Sigmoid colon (tissue), 7 donors: ENCODE data around the gene SYNGR4. TPM values are rescaled to one million over a fixed set of nuclear protein-coding genes. Genes with fewer than 3 reads are reported as not detected.

ENCODE experiments used
- DNase-seq: peaks from one replicate; pipeline ENCODE4 v3.0.0-alpha.2; 2019
- H3K27ac ChIP-seq, 4 donors: fragments of 200-600 bp; sonication (generic); one replicate each; pipeline ENCODE4 v1.5.1; 2016 to 2019; ENCODE audit warnings: mild to moderate bottlenecking in 1 of 4
- H3K27me3 ChIP-seq, 3 donors: fragments of 200-600 bp; sonication (generic); one replicate each; pipeline ENCODE4 v1.5.1; 2019; ENCODE audit warnings: mild to moderate bottlenecking in 1 of 3
- H3K36me3 ChIP-seq, 4 donors: fragments of 200-600 bp; sonication (generic); one replicate each; pipeline ENCODE4 v1.5.1; 2016 to 2019
- H3K4me1 ChIP-seq, 4 donors: fragments of 200-600 bp; sonication (generic); one replicate each; pipeline ENCODE4 v1.5.1; 2017 to 2019
- H3K4me3 ChIP-seq, 4 donors: fragments of 200-600 bp; sonication (generic); one replicate each; pipeline ENCODE4 v1.5.1; 2017 to 2019; ENCODE audit warnings: mild to moderate bottlenecking in 2 of 4, moderate library complexity in 1 of 4
- H3K9me3 ChIP-seq, 4 donors: fragments of 200-600 bp in 3 of 4; sonication (generic) in 3 of 4; one replicate each; pipeline versions ENCODE4 v1.5.1 to v1.6.1; 2013 to 2019
- EP300 ChIP-seq, 4 donors: sonication (generic); formaldehyde crosslinking; IDR thresholded peaks; one replicate each; pipeline ENCODE4 v1.6.1; 2017; ENCODE audit warnings: antibody characterized with exemption in 4 of 4
- POLR2A ChIP-seq, 2 donors: fragments of 450-650 bp; IDR thresholded peaks; one replicate each; pipeline ENCODE4 v1.6.1; 2016; ENCODE audit warnings: antibody characterized with exemption in 2 of 2, mild to moderate bottlenecking in 2 of 2, moderate library complexity in 2 of 2
- POLR2AphosphoS5 ChIP-seq, 4 donors: sonication (generic); formaldehyde crosslinking; IDR thresholded peaks; one replicate each; pipeline ENCODE4 v1.6.1; 2017; ENCODE audit warnings: antibody characterized with exemption in 4 of 4
- WGBS, 2 donors: extraction: QIAGEN DNeasy Blood & Tissue Kit; methylation state at CpG; one replicate each; pipeline ENCODE4 v1.1.7; 2013; 5-methylcytosine and 5-hydroxymethylcytosine counted together
- intact Hi-C: fragments of 100-400 bp; cut with DNase I; formaldehyde crosslinking; loops from one replicate; pipeline ENCODE4 v1.15.1; 2023
- polyA plus RNA-seq, 3 donors: library from polyadenylated mRNA; stranded (reverse); fragments of 200-250 nt; gene quantifications; one replicate each; pipeline ENCODE4 v1.2.3, GENCODE V29; 2013
- total RNA-seq, 4 donors: library from RNA; depleted of rRNA; stranded (reverse); fragments of >200 nt; gene quantifications; one replicate each; pipeline ENCODE4 v1.1.0, GENCODE V29; 2016
- TF ChIP-seq, protein P1 (sequence below), 4 experiments: fragments of 450-650 bp in 3 of 4; fragments of 200-600 bp in 1 of 4; IDR thresholded peaks; one replicate each; pipeline ENCODE4 v1.5.1; 2016 to 2019; ENCODE audit warnings: antibody characterized with exemption in 4 of 4, mild to moderate bottlenecking in 3 of 4, moderate library complexity in 2 of 4
- donor health status: healthy with polysubstance abuse.
- donor health status: Bipolar disorder and iron deficiency.
- donor health status: healthy.

Gene SYNGR4
- total and polyA plus RNA-seq, 7 donors, result 0.25 TPM; not detected in 6

DNA sequence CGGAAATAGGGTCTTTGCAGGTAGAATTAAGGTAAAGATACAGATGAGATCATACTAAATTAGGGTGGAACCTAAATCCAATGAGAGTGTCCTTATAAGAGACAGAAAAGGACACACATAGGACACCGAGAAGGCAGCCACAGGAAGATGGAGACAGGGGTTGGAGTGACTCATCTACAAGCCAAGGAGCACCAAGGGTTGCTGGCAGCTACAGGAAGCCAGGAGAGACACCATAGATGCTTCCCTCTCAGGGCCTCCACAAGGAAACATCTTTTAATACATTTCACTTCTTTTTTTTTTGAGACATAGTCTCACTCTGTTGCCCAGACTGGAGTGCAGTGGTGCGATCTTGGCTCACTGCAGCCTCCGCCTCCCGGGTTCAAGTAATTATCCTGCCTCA is 10.5 kb upstream of the SYNGR4 start:
- TF ChIP-seq EP300 (IDR thresholded peaks at IDR 0.05) (no peak), POLR2AphosphoS5 (IDR thresholded peaks at IDR 0.05) (no peak), POLR2A (IDR thresholded peaks at IDR 0.05) (no peak)
- TF ChIP-seq, protein P1, sequence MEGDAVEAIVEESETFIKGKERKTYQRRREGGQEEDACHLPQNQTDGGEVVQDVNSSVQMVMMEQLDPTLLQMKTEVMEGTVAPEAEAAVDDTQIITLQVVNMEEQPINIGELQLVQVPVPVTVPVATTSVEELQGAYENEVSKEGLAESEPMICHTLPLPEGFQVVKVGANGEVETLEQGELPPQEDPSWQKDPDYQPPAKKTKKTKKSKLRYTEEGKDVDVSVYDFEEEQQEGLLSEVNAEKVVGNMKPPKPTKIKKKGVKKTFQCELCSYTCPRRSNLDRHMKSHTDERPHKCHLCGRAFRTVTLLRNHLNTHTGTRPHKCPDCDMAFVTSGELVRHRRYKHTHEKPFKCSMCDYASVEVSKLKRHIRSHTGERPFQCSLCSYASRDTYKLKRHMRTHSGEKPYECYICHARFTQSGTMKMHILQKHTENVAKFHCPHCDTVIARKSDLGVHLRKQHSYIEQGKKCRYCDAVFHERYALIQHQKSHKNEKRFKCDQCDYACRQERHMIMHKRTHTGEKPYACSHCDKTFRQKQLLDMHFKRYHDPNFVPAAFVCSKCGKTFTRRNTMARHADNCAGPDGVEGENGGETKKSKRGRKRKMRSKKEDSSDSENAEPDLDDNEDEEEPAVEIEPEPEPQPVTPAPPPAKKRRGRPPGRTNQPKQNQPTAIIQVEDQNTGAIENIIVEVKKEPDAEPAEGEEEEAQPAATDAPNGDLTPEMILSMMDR (IDR thresholded peaks at IDR 0.05), result no peak
- H3K4me1 ChIP-seq, result no peaks in the 10 kb centered on the region
- no peak overlapping the region for H3K27ac ChIP-seq
- no peaks in the 10 kb centered on the region for H3K9me3 ChIP-seq
- 92% methylated on average over 5 of the region's 5 CpGs for WGBS, 2 donors
- H3K27me3 ChIP-seq, result no peaks in the 10 kb centered on the region
- DNase-seq, result no peak
- intact Hi-C loops, result no loop called here
- peaks cover 0 to 3% (median 0%) of the 10 kb centered on the region in 4 donors for H3K36me3 ChIP-seq
- no peak overlapping the region for H3K4me3 ChIP-seq

DNA sequence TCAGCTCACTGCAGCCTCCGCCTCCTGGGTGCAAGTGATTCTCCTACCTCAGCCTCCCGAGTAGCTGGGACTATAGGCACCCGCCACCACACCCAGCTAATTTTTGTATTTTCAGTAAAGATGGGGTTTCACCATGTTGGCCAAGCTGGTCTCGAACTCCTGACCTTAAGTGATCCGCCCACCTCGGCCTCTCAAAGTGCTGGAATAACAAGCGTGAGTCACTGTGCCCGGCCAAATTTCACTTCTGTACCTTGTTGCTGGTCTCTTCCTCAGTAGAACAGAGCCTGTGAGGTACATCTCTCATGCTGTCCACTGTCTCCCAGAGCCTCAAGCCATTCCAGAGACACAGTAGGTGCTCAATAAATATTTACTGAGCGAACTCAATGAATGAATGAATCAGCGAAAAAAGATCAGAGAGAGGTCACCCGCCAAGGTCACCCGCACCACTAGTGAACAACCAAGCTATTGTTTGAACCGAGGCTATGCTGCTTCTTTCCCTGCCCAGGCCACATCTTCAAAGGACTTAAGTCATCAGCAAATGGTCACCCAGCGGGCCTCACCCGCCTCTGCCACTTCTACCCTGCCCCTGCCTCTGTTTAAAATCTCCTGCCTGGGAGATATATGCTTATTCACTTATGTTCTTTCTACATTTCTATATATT is 9.7 kb upstream of the SYNGR4 start:
- no peak for DNase-seq
- no peak overlapping the region for H3K27ac ChIP-seq
- H3K27me3 ChIP-seq, result no peaks in the 10 kb centered on the region
- H3K4me1 ChIP-seq, result no peaks in the 10 kb centered on the region
- peaks cover 0 to 5% (median 0%) of the 10 kb centered on the region in 4 donors for H3K36me3 ChIP-seq
- H3K4me3 ChIP-seq, result no peak overlapping the region
- H3K9me3 ChIP-seq, result no peaks in the 10 kb centered on the region
- TF ChIP-seq EP300 (IDR thresholded peaks at IDR 0.05) (no peak), POLR2A (IDR thresholded peaks at IDR 0.05) (no peak), POLR2AphosphoS5 (IDR thresholded peaks at IDR 0.05) (no peak)
- TF ChIP-seq, protein P1 (IDR thresholded peaks at IDR 0.05), result no peak
- 87 to 90% methylated on average over 15 of the region's 15 CpGs for WGBS, 2 donors
- intact Hi-C loops, result no loop called here

DNA sequence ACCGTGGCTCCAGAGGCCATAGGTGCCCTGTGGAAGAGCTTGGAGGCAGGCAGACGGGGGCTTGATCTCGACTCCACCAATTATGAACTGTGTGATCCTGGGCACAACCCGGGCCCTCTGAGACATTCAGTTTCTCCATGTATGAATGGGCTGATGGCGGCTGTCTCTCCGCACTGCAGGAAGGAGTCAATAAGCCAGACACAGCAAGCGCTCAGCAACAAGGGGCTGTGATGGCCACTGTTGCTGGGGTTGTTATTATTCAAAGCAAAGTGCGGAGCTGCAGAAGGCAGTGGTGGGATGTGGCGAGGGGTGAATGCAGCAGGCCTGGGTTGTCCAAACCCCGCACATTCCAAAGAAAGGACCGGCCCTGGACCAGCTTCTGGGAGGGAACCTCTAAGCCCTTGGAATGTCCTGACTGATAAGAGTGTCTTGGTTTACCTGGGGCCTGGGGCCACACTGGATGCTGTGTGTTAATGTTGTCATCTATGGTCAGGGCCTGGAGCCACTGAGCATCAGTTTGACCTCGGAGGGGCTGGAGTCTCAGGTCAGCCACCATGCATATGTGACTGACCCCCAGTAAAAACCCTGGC is 8.7 kb upstream of the SYNGR4 start:
- Histone ChIP-seq H3K27me3 (no peaks in the 10 kb centered on the region), H3K4me3 (no peak overlapping the region), H3K9me3 (no peaks in the 10 kb centered on the region), H3K4me1 (no peaks in the 10 kb centered on the region), H3K27ac (no peak overlapping the region), H3K36me3 (peaks cover 0 to 5% (median 0%) of the 10 kb centered on the region in 4 donors)
- WGBS, 2 donors, result 92 to 93% methylated on average over 12 of the region's 12 CpGs
- intact Hi-C loops, result no loop called here
- TF ChIP-seq, protein P1 (IDR thresholded peaks at IDR 0.05), result no peak
- TF ChIP-seq EP300 (IDR thresholded peaks at IDR 0.05), result no peak
- no peak for TF ChIP-seq POLR2A (IDR thresholded peaks at IDR 0.05)
- no peak for TF ChIP-seq POLR2AphosphoS5 (IDR thresholded peaks at IDR 0.05)
- DNase-seq, result no peak

DNA sequence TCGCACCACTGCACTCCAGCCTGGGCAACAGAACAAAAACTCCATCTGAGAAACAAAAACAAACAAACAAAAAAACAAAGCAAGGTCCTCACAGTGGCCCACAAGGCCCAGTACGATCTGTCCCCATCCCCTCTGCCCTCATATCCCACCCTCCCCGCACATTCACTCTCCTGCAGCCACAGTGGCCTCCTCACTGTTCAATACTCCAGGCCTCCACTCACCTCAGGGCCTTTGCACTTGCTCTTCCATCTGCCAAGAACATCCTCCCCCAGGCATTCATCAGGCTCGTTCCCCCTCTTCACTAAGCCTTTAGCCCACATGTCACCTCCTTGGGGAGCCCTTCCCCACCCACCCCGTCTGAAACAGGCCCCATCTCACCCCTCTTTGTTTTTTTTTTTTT is 5.0 kb upstream of the SYNGR4 start:
- Histone ChIP-seq H3K27me3 (no peaks in the 10 kb centered on the region), H3K9me3 (no peaks in the 10 kb centered on the region), H3K27ac (no peak overlapping the region), H3K4me3 (no peak overlapping the region), H3K4me1 (peaks cover 0 to 6% (median 2%) of the 10 kb centered on the region in 4 donors), H3K36me3 (peaks cover 0 to 5% (median 0%) of the 10 kb centered on the region in 4 donors)
- DNase-seq, result no peak
- TF ChIP-seq POLR2AphosphoS5 (IDR thresholded peaks at IDR 0.05) (no peak), EP300 (IDR thresholded peaks at IDR 0.05) (no peak), POLR2A (IDR thresholded peaks at IDR 0.05) (no peak)
- TF ChIP-seq, protein P1 (IDR thresholded peaks at IDR 0.05), result no peak
- intact Hi-C loops, result no loop called here
- 92 to 98% methylated on average over 5 of the region's 5 CpGs for WGBS, 2 donors
